A549 (cell line): Measurements from ENCODE around the gene RGL1. TPM values are rescaled to one million over a fixed set of nuclear protein-coding genes. Genes with fewer than 3 reads are reported as not detected.

Source experiments
- ATAC-seq, 2 experiments: fragments of 200-7000 bp in 1 of 2; fragments of >200 bp in 1 of 2; cut with Nextera tagmentation in 1 of 2; cut with Tn5 transposase in 1 of 2; 3 replicates each; pipeline versions ENCODE4 v1.8.0 to v1.9.1; 2018 to 2020; ENCODE audit warnings: mild to moderate bottlenecking in 1 of 2, moderate library complexity in 1 of 2
- CTCF ChIA-PET: fragments of 300-600 bp; sonication (Branson Sonifier 250); formaldehyde crosslinking; extraction: SDS; loops from one replicate; lab custom pipeline; 2021; ENCODE audit warnings: antibody characterized with exemption, inconsistent platforms; lab: Yijun Ruan, JAX
- POLR2A ChIA-PET: fragments of 350-600 bp; formaldehyde crosslinking; extraction: SDS; loops from one replicate; lab custom pipeline; 2021; ENCODE audit warnings: antibody characterized with exemption, inconsistent platforms; lab: Yijun Ruan, JAX
- DNase-seq, 2 experiments: peaks; one replicate each; pipeline versions ENCODE4 v3.0.0 to v3.0.0-alpha.2; 2011 to 2016; ENCODE audit warnings: low read depth in 1 of 2, low spot score in 1 of 2
- FAIRE-seq: peaks from 2 replicates; lab custom pipeline; 2011; peaks lifted over from hg19 to GRCh38; lab: Jason Lieb, UNC
- H3K27ac ChIP-seq, 2 experiments: fragments of >200 bp; sonication (Bioruptor Twin); formaldehyde crosslinking; 3 replicates each; pipeline ENCODE4 v1.5.1; 2016 to 2017
- H3K4me1 ChIP-seq: fragments of >200 bp; sonication (Bioruptor Twin); formaldehyde crosslinking; 3 replicates; pipeline ENCODE4 v1.6.1; 2016
- H3K4me2 ChIP-seq: fragments of >200 bp; sonication (Bioruptor Twin); formaldehyde crosslinking; 3 replicates; pipeline ENCODE4 v1.6.1; 2016
- H3K4me3 ChIP-seq: fragments of >200 bp; sonication (Bioruptor Twin); formaldehyde crosslinking; 3 replicates; pipeline ENCODE4 v1.5.1; 2016
- H3K9me3 ChIP-seq: fragments of >200 bp; sonication (Bioruptor Twin); formaldehyde crosslinking; 3 replicates; pipeline ENCODE4 v1.6.1; 2016
- CBX2 ChIP-seq: fragments of 200-600 bp; sonication (generic); IDR thresholded peaks from 2 replicates; pipeline ENCODE4 v1.6.1; 2016; ENCODE audit warnings: low read depth, mild to moderate bottlenecking, borderline replicate concordance
- CHD2 ChIP-seq: fragments of 150-350 bp; IDR thresholded peaks from 2 replicates; pipeline ENCODE4 v1.6.1; 2014; ENCODE audit warnings: low read length; ENCODE audit not compliant: partially characterized antibody
- CHD4 ChIP-seq: fragments of 200-600 bp; sonication (generic); IDR thresholded peaks from 2 replicates; pipeline ENCODE4 v1.6.1; 2016; ENCODE audit warnings: antibody characterized with exemption, mild to moderate bottlenecking, borderline replicate concordance
- EHF ChIP-seq: fragments of 250-450 bp; sonication (Bioruptor Pico); IDR thresholded peaks from 2 replicates; pipeline ENCODE4 v1.5.0; 2020; ENCODE audit warnings: mild to moderate bottlenecking
- EHMT2 ChIP-seq: fragments of 200-600 bp; sonication (generic); IDR thresholded peaks from 2 replicates; pipeline ENCODE4 v1.6.1; 2016; ENCODE audit warnings: antibody characterized with exemption, low read depth, mild to moderate bottlenecking, moderate library complexity
- EP300 ChIP-seq, 2 experiments: fragments of >200 bp; sonication (Bioruptor Twin); formaldehyde crosslinking; IDR thresholded peaks; 2 replicates in 1 of 2; 3 replicates in 1 of 2; pipeline ENCODE4 v1.6.1; 2016 to 2017
- GATA3 ChIP-seq: IDR thresholded peaks from 2 replicates; pipeline ENCODE4 v1.6.1; 2012; ENCODE audit warnings: borderline replicate concordance
- HDAC2 ChIP-seq: fragments of 200-600 bp; sonication (generic); IDR thresholded peaks from 2 replicates; pipeline ENCODE4 v1.6.1; 2016
- HOXB13 ChIP-seq: fragments of 250-450 bp; sonication (Bioruptor Pico); IDR thresholded peaks from 2 replicates; pipeline ENCODE4 v1.5.0; 2020; ENCODE audit warnings: low read depth, mild to moderate bottlenecking, moderate library complexity
- JUN ChIP-seq, 2 experiments: fragments of >200 bp; sonication (Bioruptor Twin); formaldehyde crosslinking; IDR thresholded peaks; 2 replicates in 1 of 2; 3 replicates in 1 of 2; pipeline ENCODE4 v1.6.1; 2016 to 2017
- MAFK ChIP-seq: fragments of 450-650 bp; IDR thresholded peaks from 2 replicates; pipeline ENCODE4 v1.6.1; 2014; ENCODE audit not compliant: partially characterized antibody
- MAZ ChIP-seq: fragments of 150-350 bp; IDR thresholded peaks from 2 replicates; pipeline ENCODE4 v1.6.1; 2014; ENCODE audit warnings: antibody characterized with exemption, low read depth, low read length, borderline replicate concordance
- MYC ChIP-seq: IDR thresholded peaks from 2 replicates; pipeline ENCODE4 v1.6.1; 2012; ENCODE audit warnings: mild to moderate bottlenecking, inconsistent platforms, low read length, improper control_type of control experiment, borderline replicate concordance
- NPAS2 ChIP-seq: fragments of 250-450 bp; sonication (Bioruptor Pico); IDR thresholded peaks from 2 replicates; pipeline ENCODE4 v1.8.0; 2022; ENCODE audit warnings: mild to moderate bottlenecking, moderate library complexity, borderline replicate concordance
- NR3C1 ChIP-seq: fragments of >200 bp; sonication (Bioruptor Twin); formaldehyde crosslinking; IDR thresholded peaks from 3 replicates; pipeline ENCODE4 v1.6.1; 2017
- POLR2A ChIP-seq: IDR thresholded peaks from 2 replicates; pipeline ENCODE4 v1.6.1; 2012; ENCODE audit warnings: mild to moderate bottlenecking, low read length
- POLR2AphosphoS2 ChIP-seq: conservative IDR thresholded peaks from 2 replicates; pipeline ENCODE4 v1.6.1; 2012; ENCODE audit warnings: low read length, improper control_type of control experiment, inconsistent platforms
- RARB ChIP-seq: fragments of 250-450 bp; sonication (Bioruptor Pico); IDR thresholded peaks from 2 replicates; pipeline ENCODE4 v1.8.0; 2021; ENCODE audit warnings: mild to moderate bottlenecking, moderate library complexity
- RNF2 ChIP-seq: fragments of 200-600 bp; sonication (generic); IDR thresholded peaks from 2 replicates; pipeline ENCODE4 v1.6.1; 2016; ENCODE audit warnings: low read depth, mild to moderate bottlenecking, antibody characterized with exemption, moderate library complexity, borderline replicate concordance
- SMC3 ChIP-seq: fragments of >200 bp; sonication (Bioruptor Twin); formaldehyde crosslinking; IDR thresholded peaks from 3 replicates; pipeline ENCODE4 v1.6.1; 2018; ENCODE audit warnings: inconsistent platforms
- TP53 ChIP-seq: fragments of 250-450 bp; sonication (Bioruptor Pico); IDR thresholded peaks from 2 replicates; pipeline ENCODE4 v1.5.0; 2021; ENCODE audit warnings: mild to moderate bottlenecking, moderate library complexity
- ZFP36 ChIP-seq: fragments of 450-650 bp; IDR thresholded peaks from 2 replicates; pipeline ENCODE4 v1.6.1; 2014; ENCODE audit warnings: borderline replicate concordance; ENCODE audit not compliant: partially characterized antibody
- WGBS: methylation state at CpG from one replicate; pipeline ENCODE4 v1.1.6; 2017; ENCODE audit errors: missing lambda C conversion rate; 5-methylcytosine and 5-hydroxymethylcytosine counted together
- polyA plus RNA-seq, 4 experiments: library from polyadenylated mRNA; depleted of rRNA in 3 of 4; stranded (reverse); fragments of >200 nt; fragmentation: RNase III in 1 of 4; extraction: RNeasy Plus Mini Kit Qiagen cat#74134 plus additional on column Dnase treatment in 1 of 4; gene quantifications; 2 replicates in 3 of 4; 3 replicates in 1 of 4; pipeline ENCODE4 v1.2.3, GENCODE V29; 2011 to 2017
- TF ChIP-seq, protein P1 (sequence below): fragments of 450-650 bp; IDR thresholded peaks from 2 replicates; pipeline ENCODE4 v1.6.1; 2014; ENCODE audit warnings: antibody characterized with exemption
- TF ChIP-seq, protein P2 (sequence below): fragments of >200 bp; sonication (Bioruptor Twin); formaldehyde crosslinking; IDR thresholded peaks from 3 replicates; pipeline ENCODE4 v1.6.1; 2016
- TF ChIP-seq, protein P3 (sequence below): IDR thresholded peaks from 2 replicates; pipeline ENCODE4 v1.6.1; 2012; ENCODE audit warnings: low read depth, borderline replicate concordance
- TF ChIP-seq, protein P4 (sequence below): fragments of 150-350 bp; IDR thresholded peaks from 2 replicates; pipeline ENCODE4 v1.6.1; 2014; ENCODE audit warnings: low read depth, mild to moderate bottlenecking, low read length

The RGL1 gene
- polyA plus RNA-seq, 2 of the 4 experiments (the other 2 are of a cell fraction), result 1.0 to 3.8 TPM

DNA sequence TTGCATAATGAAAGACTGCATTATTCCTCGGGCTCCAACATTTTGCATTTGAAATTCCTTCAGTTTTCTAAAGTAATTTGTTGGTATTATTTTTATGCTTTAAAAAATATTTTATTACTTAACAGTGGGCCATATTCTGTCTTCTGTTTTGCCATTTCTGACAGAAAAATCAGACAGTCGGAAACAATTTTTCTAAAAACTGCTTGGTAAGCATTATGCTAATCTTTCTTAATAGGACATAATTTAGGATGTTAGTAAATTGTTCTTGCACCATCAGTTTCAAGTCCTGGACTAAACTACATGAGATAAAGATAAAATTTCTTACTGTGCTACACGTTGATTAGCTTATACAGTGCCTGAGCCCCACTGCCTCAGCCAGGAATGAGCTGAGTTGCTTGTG, 11.2 kb downstream of the RGL1 start:
- CTCF ChIA-PET, result interaction anchor here (0.6 to 0.7 kb wide), 2 partner anchors 34 to 208 kb away, joined by 3 read pairs; no protein-coding TSS in a partner anchor
- H3K4me1 ChIP-seq, result peaks cover 13% of the 10 kb centered on the region; the same call in 2 of the 3 replicates
- 73% methylated on average over 3 of the region's 3 CpGs for WGBS
- TF ChIP-seq EHF (CRISPR knock-in tag) (no peak), MAFK (peak; percentile 86)
- TF ChIP-seq, all 56 proteins: peak for 1
- Histone ChIP-seq H3K27ac (no peak overlapping the region), H3K4me2 (no peak overlapping the region), H3K4me3 (no peak overlapping the region), H3K9me3 (no peaks in the 10 kb centered on the region)
- FAIRE-seq (no peak), ATAC-seq (no peak), DNase-seq (no peak)
- POLR2A ChIA-PET, result no interaction called here

DNA sequence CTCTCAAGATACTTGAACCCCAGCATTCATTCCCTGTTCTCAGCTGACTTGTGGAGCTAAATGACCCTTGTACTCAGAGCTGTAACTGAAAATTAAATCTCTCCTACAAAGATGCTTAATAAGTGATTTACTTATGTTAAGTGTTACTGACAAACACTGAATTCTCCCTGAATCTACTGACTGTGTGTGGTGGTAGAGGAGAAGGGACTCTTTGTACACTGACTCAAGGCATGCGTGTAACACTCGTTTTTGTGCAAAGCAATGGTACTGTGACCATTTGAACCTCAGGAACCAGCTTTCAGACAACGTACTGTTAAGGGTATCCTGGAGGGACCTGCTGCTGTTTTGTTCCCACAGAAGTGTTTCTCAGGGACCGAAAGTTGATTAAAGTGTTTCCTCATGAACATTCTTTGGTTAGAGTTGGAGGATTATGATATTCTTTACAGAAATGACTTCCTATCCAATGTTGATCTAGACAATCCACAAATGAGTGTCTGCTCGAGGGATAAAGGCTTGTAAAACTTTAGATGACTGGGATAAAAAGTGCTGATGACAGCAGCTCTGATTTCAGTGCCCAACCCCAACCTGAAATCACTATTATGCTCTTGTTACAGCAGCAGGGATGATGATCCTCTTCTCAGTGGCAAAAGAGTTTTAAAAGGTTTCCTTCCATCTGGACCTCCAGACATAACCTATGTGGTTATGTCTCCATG, 12.8 kb downstream of the RGL1 start:
- Histone ChIP-seq H3K9me3 (no peaks in the 10 kb centered on the region), H3K4me3 (no peak overlapping the region), H3K27ac (no peak overlapping the region), H3K4me2 (no peak overlapping the region), H3K4me1 (peaks cover 23% of the 10 kb centered on the region; the same call in 2 of the 3 replicates)
- TF ChIP-seq CBX2, result no peak
- no peak for TF ChIP-seq NR3C1
- no peak for TF ChIP-seq MYC
- peak; percentile 78 for TF ChIP-seq MAFK
- TF ChIP-seq CHD2, result no peak
- TF ChIP-seq RNF2, result no peak
- WGBS, result 57% methylated on average over 5 of the region's 5 CpGs
- no peak for DNase-seq
- ChIA-PET POLR2A (no interaction called here), CTCF (interaction anchor here (0.5 kb wide), 1 partner anchor 65 kb away, joined by 3 read pairs; no protein-coding TSS in a partner anchor)
- no peak for ATAC-seq
- FAIRE-seq, result no peak

DNA sequence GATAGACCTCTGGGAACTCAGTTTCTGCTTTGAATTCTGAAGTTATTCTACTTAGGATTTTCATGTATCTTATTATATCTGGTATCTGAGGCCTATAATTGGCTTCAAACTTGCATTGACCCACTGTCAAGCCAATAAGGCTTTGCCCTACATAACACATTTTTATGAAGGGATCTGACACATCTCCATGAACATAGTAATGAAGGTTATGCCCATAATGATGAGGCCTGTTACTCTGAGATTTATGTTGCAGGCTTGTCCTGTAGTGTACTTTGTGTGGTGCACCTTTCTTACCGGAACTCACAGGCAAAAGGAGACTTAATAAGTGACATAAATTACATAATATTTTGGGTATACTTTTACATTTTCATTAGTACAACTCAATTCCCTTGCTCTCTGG, 14.1 kb downstream of the RGL1 start:
- DNase-seq, result no peak
- Histone ChIP-seq H3K27ac (no peak overlapping the region), H3K4me2 (no peak overlapping the region), H3K4me1 (peaks cover 16% of the 10 kb centered on the region; the same call in 2 of the 3 replicates), H3K4me3 (no peak overlapping the region), H3K9me3 (no peaks in the 10 kb centered on the region)
- TF ChIP-seq JUN (IDR thresholded peaks at IDR 0.05) (no peak), EHF (CRISPR knock-in tag) (no peak), HOXB13 (CRISPR knock-in tag) (no peak), POLR2AphosphoS2 (no peak), RARB (CRISPR knock-in tag) (no peak), MAZ (no peak), SMC3 (no peak), EP300 (IDR thresholded peaks at IDR 0.05) (no peak), TP53 (CRISPR knock-in tag) (no peak), CHD4 (no peak), RNF2 (no peak), GATA3 (no peak), HDAC2 (no peak)
- ChIA-PET CTCF (no interaction called here), POLR2A (no interaction called here)
- no peak for FAIRE-seq
- no peak for ATAC-seq
- 94% methylated on average over 1 of the region's 1 CpG for WGBS

DNA sequence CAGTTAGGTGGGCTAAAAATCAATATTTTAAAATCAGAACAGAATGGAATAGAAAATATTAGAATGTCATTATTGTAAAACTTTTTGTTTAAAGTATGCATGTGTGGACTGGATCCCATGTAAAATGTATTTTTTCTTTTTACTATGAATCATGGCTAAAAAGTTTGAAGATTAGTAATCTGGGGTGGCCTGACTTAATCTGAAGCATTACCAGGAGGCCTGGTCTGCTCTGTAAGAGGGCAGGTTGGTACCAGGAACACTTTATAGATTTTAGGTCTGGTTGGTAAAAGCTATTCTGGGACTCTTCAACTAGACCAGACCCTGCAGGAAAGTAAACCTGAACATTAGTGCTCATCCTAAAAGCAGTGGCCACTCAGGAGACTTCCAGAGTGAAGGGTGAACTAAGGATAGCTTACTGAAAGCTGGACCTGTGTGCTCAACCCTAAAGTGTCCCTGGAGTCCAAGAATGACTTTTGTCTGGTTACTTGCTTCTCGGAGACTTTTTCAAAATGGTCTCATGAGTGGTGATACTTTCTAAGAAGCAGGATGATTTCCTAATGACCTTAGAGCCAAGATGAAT, 16.5 kb downstream of the RGL1 start:
- no peak for FAIRE-seq
- peak overlapping the region; percentile 9; the same call in 1 of the 3 replicates for H3K4me2 ChIP-seq
- CTCF ChIA-PET, result no interaction called here
- ATAC-seq, result no peak
- no peaks in the 10 kb centered on the region for H3K9me3 ChIP-seq
- TF ChIP-seq, protein P1, sequence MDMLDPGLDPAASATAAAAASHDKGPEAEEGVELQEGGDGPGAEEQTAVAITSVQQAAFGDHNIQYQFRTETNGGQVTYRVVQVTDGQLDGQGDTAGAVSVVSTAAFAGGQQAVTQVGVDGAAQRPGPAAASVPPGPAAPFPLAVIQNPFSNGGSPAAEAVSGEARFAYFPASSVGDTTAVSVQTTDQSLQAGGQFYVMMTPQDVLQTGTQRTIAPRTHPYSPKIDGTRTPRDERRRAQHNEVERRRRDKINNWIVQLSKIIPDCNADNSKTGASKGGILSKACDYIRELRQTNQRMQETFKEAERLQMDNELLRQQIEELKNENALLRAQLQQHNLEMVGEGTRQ, result no peak
- no peak for TF ChIP-seq POLR2A
- no peak for TF ChIP-seq POLR2AphosphoS2
- TF ChIP-seq, protein P2, sequence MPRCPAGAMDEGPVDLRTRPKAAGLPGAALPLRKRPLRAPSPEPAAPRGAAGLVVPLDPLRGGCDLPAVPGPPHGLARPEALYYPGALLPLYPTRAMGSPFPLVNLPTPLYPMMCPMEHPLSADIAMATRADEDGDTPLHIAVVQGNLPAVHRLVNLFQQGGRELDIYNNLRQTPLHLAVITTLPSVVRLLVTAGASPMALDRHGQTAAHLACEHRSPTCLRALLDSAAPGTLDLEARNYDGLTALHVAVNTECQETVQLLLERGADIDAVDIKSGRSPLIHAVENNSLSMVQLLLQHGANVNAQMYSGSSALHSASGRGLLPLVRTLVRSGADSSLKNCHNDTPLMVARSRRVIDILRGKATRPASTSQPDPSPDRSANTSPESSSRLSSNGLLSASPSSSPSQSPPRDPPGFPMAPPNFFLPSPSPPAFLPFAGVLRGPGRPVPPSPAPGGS, result no peak
- TF ChIP-seq ZFP36, result no peak
- TF ChIP-seq MAZ, result no peak
- TF ChIP-seq EHMT2, result no peak
- no peak for TF ChIP-seq NPAS2 (CRISPR knock-in tag)
- TF ChIP-seq, protein P3, sequence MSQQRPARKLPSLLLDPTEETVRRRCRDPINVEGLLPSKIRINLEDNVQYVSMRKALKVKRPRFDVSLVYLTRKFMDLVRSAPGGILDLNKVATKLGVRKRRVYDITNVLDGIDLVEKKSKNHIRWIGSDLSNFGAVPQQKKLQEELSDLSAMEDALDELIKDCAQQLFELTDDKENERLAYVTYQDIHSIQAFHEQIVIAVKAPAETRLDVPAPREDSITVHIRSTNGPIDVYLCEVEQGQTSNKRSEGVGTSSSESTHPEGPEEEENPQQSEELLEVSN, result no peak
- TF ChIP-seq NR3C1, result no peak
- TF ChIP-seq, protein P4, sequence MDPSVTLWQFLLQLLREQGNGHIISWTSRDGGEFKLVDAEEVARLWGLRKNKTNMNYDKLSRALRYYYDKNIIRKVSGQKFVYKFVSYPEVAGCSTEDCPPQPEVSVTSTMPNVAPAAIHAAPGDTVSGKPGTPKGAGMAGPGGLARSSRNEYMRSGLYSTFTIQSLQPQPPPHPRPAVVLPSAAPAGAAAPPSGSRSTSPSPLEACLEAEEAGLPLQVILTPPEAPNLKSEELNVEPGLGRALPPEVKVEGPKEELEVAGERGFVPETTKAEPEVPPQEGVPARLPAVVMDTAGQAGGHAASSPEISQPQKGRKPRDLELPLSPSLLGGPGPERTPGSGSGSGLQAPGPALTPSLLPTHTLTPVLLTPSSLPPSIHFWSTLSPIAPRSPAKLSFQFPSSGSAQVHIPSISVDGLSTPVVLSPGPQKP, result no peak
- TF ChIP-seq, all 56 proteins: peak for 0
- 92% methylated on average over 1 of the region's 1 CpG for WGBS
- no peak overlapping the region for H3K4me3 ChIP-seq
- H3K4me1 ChIP-seq, result peaks cover 16% of the 10 kb centered on the region; the same call in 2 of the 3 replicates
- POLR2A ChIA-PET, result no interaction called here
- H3K27ac ChIP-seq, result no peak overlapping the region
- DNase-seq, result no peak
